ENCODE data around the gene SNX22. TPM values are rescaled to one million over a fixed set of nuclear protein-coding genes. Genes with fewer than 3 reads are reported as not detected.

SNX22 gene
- total RNA-seq, 1 donor from 2014 or later = 0.78 TPM

- Mint-ChIP-seq H3K4me1 (peaks cover 14% of the 10 kb centered on the region), H3K36me3 (peaks cover 22% of the 10 kb centered on the region), H3K4me3 (peak overlapping the region; percentile 49), H3K9me3 (no peaks in the 10 kb centered on the region), H3K27ac (peak overlapping the region; percentile 82), H3K27me3 (ENCODE audit: low read depth) (peaks cover 34% of the 10 kb centered on the region)
- TF ChIP-seq, protein P1, sequence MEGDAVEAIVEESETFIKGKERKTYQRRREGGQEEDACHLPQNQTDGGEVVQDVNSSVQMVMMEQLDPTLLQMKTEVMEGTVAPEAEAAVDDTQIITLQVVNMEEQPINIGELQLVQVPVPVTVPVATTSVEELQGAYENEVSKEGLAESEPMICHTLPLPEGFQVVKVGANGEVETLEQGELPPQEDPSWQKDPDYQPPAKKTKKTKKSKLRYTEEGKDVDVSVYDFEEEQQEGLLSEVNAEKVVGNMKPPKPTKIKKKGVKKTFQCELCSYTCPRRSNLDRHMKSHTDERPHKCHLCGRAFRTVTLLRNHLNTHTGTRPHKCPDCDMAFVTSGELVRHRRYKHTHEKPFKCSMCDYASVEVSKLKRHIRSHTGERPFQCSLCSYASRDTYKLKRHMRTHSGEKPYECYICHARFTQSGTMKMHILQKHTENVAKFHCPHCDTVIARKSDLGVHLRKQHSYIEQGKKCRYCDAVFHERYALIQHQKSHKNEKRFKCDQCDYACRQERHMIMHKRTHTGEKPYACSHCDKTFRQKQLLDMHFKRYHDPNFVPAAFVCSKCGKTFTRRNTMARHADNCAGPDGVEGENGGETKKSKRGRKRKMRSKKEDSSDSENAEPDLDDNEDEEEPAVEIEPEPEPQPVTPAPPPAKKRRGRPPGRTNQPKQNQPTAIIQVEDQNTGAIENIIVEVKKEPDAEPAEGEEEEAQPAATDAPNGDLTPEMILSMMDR (IDR thresholded peaks at IDR 0.05; ENCODE audit: unreplicated experiment) = peak; percentile 96
- DNase-seq (ENCODE audit: low spot score in 2 of 2, unreplicated experiment in 2 of 2) = peak; percentile 77 to 97
These were observed 2.2 kb downstream of the SNX22 start for GRCh38 chr15:64153480-64154367.

DNA sequence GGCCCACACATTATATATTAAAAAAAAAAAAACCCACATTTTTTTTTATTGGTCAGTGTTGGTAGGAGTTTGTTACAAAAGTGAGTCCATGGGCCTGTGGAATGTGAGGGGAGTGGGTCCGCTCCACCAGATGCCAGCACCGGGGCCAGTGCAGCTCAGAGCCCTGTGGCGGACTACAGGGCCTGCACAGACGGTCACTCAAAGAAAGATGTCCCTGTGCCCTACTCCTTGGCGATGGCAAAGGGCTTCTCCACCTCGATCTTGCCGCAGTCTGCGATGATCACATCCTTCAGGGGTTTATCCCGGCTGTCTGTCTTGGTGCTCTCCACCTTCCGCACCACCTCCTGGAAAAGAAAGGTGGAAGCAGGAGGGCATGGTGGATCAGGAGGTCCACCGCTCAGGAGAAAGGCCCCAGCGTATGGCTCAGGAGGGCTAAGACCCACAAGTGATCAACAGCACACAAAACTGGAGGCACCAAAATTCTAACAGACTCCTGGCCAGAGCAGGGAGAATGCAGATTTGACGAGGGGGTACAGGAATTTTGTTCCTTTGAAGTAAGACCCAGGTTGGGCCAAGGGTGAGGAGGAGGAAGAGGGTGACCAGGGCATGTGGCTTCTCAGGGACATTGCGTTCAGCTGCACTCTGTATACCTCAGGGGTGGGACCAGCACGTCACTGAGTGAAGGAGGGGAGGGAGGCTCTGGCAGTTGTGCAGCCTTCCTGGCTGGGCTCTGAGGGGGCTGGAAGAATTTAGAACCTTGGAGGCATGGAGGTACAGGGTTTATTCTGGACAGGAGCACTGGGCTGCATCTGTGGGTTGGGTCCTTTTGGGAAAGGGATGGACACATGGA lies 4.5 kb downstream of the SNX22 start:
- TF ChIP-seq, protein P1 (IDR thresholded peaks at IDR 0.05; ENCODE audit: unreplicated experiment) = no peak
- H3K4me3 Mint-ChIP-seq = no peak overlapping the region
- no peaks in the 10 kb centered on the region for H3K9me3 Mint-ChIP-seq
- H3K27ac Mint-ChIP-seq = no peak overlapping the region
- peaks cover 17% of the 10 kb centered on the region for H3K27me3 Mint-ChIP-seq (ENCODE audit: low read depth)
- peaks cover 18% of the 10 kb centered on the region for H3K4me1 Mint-ChIP-seq
- no peak for DNase-seq (ENCODE audit: low spot score in 2 of 2, unreplicated experiment in 2 of 2)
- H3K36me3 Mint-ChIP-seq = peaks cover 33% of the 10 kb centered on the region

DNA sequence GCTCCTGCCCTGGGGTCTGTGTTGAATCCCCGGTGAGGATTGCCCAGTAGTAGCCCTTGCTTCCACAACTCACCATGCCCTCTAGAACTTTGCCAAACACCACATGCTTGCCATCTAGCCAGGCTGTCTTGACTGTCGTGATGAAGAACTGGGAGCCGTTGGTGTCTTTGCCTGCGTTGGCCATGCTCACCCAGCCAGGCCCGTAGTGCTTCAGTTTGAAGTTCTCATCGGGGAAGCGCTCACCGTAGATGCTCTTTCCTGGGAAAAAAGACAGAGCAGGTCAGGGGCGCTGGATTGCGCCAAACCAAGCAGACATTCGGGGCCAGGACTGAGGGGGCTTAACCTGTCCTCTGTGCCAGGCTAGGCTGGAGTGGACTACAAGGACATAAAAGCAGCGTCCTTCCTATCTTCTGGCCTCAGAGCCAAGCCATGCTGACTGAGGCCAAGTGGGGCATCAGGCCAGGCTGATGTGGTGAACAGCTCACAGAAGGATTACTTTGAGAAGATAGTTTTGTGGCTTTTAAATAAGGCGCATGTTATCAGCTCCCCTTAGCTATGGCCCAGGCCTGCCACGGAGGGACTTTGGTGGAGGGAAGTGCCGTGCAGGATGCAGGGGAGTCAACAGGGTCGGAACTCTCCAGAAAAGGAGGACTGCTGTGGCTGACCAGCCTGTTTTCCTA lies 5.3 kb downstream of the SNX22 start:
- Mint-ChIP-seq H3K27me3 (ENCODE audit: low read depth) (peaks cover 13% of the 10 kb centered on the region), H3K4me3 (no peak overlapping the region), H3K36me3 (peaks cover 33% of the 10 kb centered on the region), H3K27ac (no peak overlapping the region), H3K4me1 (peaks cover 21% of the 10 kb centered on the region), H3K9me3 (no peaks in the 10 kb centered on the region)
- TF ChIP-seq, protein P1 (IDR thresholded peaks at IDR 0.05; ENCODE audit: unreplicated experiment) = no peak
- DNase-seq (ENCODE audit: low spot score in 2 of 2, unreplicated experiment in 2 of 2) = no peak

DNA sequence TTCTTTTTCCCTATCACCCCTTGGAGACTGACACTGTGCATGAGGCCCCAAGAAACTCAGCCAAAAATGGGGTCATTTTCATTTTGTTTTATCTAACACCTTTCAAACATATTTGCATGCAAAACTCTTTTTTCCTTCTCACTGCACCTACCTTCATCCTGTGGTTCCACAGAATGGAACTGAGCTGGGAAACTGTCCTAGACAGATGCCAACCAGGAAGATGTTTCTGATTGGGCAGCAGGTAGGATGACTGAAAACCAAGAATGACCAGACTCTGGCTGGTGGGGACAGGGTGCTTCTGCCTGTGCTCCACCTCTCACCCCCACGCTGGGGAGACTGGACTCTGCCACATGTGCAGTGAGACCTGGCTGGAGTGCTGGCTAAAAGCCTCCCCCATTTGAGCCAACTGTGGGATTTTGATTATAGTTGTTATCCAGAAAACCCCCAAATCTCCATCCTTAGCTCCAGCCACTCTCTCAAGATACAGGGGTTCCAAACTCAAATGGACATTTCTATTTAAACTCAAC lies 6.1 kb downstream of the SNX22 start:
- TF ChIP-seq, protein P1 (IDR thresholded peaks at IDR 0.05; ENCODE audit: unreplicated experiment) = no peak
- Mint-ChIP-seq H3K4me1 (peaks cover 23% of the 10 kb centered on the region), H3K27me3 (ENCODE audit: low read depth) (peaks cover 9% of the 10 kb centered on the region), H3K36me3 (peaks cover 33% of the 10 kb centered on the region), H3K27ac (no peak overlapping the region), H3K4me3 (no peak overlapping the region), H3K9me3 (no peaks in the 10 kb centered on the region)
- no peak for DNase-seq (ENCODE audit: low spot score in 2 of 2, unreplicated experiment in 2 of 2)
